Chondrocyte (in vitro differentiated cells): ENCODE data around the gene CHAT. TPM values are rescaled to one million over a fixed set of nuclear protein-coding genes. Genes with fewer than 3 reads are reported as not detected.

ENCODE experiments used
- DNase-seq: peaks from one replicate; pipeline ENCODE4 v3.0.0; 2021; ENCODE audit warnings: mixed read lengths, low spot score
- H3K27ac Mint-ChIP-seq: one replicate; pipeline ENCODE4 v1.8.0; 2021; ENCODE audit warnings: mild to moderate bottlenecking, moderate library complexity, mixed read lengths; ENCODE audit not compliant: unreplicated experiment
- H3K27me3 Mint-ChIP-seq: 2 replicates; pipeline ENCODE4 v1.8.0; 2021; ENCODE audit warnings: low read depth, mixed read lengths
- H3K36me3 Mint-ChIP-seq: 2 replicates; pipeline ENCODE4 v1.8.0; 2021; ENCODE audit warnings: low read depth, mixed read lengths
- H3K4me1 Mint-ChIP-seq: 2 replicates; pipeline ENCODE4 v1.8.0; 2021; ENCODE audit warnings: low read depth, mild to moderate bottlenecking, mixed read lengths
- H3K4me3 Mint-ChIP-seq: one replicate; pipeline ENCODE4 v1.8.0; 2021; ENCODE audit warnings: mild to moderate bottlenecking, moderate library complexity, mixed read lengths; ENCODE audit not compliant: unreplicated experiment
- H3K9me3 Mint-ChIP-seq: 2 replicates; pipeline ENCODE4 v1.8.0; 2021; ENCODE audit warnings: low read depth, mixed read lengths
- total RNA-seq: library from RNA; stranded (reverse); gene quantifications from 3 replicates; pipeline ENCODE4 v1.2.1, GENCODE V29; 2021
- TF ChIP-seq, protein P1 (sequence below): fragments of 200-600 bp; sonication (generic); IDR thresholded peaks from 2 replicates; pipeline ENCODE4 v1.5.0; 2021; ENCODE audit warnings: antibody characterized with exemption, mild to moderate bottlenecking, moderate library complexity

CHAT gene
- total RNA-seq, 1 donor from 2014 or later: not detected

DNA sequence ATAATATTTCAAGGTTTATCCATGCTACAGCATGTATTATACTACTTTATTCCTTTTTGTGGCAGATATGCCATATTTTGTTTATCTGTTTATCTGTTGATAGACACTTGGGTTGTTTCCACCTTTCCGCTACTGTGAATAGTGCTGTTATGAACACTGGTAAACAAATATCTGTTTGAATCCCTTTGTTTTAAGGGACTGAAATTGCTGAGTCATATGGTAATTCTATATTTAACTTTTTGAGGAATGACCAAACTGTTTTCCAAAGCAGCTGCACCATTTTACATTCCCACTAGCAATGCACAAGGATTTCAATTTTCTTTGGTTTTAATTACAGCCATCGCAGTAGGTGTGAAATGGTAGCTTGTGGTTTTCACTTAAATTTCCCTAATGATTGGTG, 69.0 kb downstream of the CHAT start:
- H3K27me3 Mint-ChIP-seq: peaks cover 41% of the 10 kb centered on the region
- H3K27ac Mint-ChIP-seq: no peak overlapping the region
- TF ChIP-seq, protein P1, sequence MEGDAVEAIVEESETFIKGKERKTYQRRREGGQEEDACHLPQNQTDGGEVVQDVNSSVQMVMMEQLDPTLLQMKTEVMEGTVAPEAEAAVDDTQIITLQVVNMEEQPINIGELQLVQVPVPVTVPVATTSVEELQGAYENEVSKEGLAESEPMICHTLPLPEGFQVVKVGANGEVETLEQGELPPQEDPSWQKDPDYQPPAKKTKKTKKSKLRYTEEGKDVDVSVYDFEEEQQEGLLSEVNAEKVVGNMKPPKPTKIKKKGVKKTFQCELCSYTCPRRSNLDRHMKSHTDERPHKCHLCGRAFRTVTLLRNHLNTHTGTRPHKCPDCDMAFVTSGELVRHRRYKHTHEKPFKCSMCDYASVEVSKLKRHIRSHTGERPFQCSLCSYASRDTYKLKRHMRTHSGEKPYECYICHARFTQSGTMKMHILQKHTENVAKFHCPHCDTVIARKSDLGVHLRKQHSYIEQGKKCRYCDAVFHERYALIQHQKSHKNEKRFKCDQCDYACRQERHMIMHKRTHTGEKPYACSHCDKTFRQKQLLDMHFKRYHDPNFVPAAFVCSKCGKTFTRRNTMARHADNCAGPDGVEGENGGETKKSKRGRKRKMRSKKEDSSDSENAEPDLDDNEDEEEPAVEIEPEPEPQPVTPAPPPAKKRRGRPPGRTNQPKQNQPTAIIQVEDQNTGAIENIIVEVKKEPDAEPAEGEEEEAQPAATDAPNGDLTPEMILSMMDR: no peak
- peaks cover 4% of the 10 kb centered on the region for H3K4me1 Mint-ChIP-seq
- DNase-seq: no peak
- H3K9me3 Mint-ChIP-seq: peaks cover 27% of the 10 kb centered on the region
- peaks cover 1% of the 10 kb centered on the region for H3K36me3 Mint-ChIP-seq
- no peak overlapping the region for H3K4me3 Mint-ChIP-seq

DNA sequence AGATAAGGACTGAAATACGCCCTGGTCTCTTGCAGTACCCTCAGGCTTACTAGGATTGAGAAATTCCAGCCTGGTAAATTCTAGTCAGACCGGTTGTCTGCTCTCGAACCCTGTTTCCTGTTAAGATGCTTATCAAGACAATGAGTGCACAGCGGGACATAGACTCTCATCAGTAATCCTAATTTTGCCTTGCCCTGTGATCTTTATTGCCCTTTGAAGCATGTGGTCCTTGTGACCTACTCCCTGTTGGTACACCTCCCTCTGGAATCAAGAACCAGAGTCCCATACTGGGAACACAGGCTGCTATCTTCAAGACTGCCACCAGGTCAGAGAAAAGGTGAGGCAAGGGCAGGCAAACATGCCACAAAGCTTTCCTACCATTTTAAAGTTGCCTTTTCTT, 72.8 kb downstream of the CHAT start:
- Mint-ChIP-seq H3K4me1 (no peaks in the 10 kb centered on the region), H3K9me3 (peaks cover 19% of the 10 kb centered on the region), H3K36me3 (no peaks in the 10 kb centered on the region), H3K4me3 (no peak overlapping the region), H3K27ac (no peak overlapping the region), H3K27me3 (peaks cover 51% of the 10 kb centered on the region)
- DNase-seq: no peak
- TF ChIP-seq, protein P1: no peak

DNA sequence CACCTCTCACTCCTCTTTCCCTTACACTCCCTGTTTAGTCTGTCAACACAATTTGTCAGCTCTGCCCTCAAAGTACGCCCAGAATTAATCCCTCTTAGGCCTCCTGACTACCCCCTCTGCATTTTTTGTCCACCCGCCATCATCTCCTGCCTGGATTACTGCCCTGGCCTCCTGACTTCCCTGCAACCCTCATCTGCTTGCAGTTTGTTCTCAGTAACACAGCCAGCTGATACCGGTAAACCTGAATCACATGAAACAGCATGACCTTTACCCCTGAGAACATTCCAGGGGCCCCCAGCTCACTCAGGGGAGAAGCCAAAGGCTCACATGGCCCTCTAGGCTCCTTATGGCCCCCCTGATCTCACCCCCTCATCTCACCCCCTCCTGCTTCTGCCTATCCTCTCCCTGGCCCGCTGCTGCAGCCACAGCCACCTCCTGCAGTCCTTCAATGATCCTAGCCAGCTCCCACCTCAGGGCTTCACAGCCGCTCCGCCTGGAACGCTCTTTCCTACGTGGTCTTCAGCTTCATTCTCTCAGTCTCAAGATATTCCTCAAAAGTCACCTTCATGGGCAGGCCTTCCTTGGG, 74.5 kb downstream of the CHAT start:
- TF ChIP-seq, protein P1: no peak
- Mint-ChIP-seq H3K4me1 (no peaks in the 10 kb centered on the region), H3K27ac (no peak overlapping the region), H3K36me3 (no peaks in the 10 kb centered on the region), H3K9me3 (peaks cover 14% of the 10 kb centered on the region), H3K4me3 (no peak overlapping the region), H3K27me3 (peaks cover 54% of the 10 kb centered on the region)
- no peak for DNase-seq

DNA sequence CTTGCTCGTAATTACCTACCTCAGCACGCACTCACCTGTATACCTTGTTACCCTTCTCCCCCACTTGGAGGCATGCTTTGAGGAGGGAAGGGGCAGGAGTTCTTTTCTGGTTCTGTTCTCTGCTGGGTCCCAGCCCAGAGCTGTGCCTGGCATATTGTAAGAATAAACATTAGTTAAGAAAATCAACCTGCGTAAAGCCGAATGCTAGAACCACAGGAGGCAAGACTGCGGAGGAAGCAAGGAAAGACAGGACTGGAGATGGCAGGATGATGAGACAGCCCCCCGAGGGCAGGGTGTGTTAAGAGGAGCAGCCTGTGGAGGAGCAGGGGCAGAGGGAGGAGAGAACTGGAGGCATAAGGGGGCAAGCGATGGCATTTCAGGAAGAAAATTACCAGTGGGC, 75.1 kb downstream of the CHAT start:
- peaks cover 54% of the 10 kb centered on the region for H3K27me3 Mint-ChIP-seq
- H3K27ac Mint-ChIP-seq: no peak overlapping the region
- H3K36me3 Mint-ChIP-seq: no peaks in the 10 kb centered on the region
- H3K4me3 Mint-ChIP-seq: no peak overlapping the region
- H3K4me1 Mint-ChIP-seq: no peaks in the 10 kb centered on the region
- H3K9me3 Mint-ChIP-seq: peaks cover 13% of the 10 kb centered on the region
- TF ChIP-seq, protein P1: no peak
- no peak for DNase-seq

DNA sequence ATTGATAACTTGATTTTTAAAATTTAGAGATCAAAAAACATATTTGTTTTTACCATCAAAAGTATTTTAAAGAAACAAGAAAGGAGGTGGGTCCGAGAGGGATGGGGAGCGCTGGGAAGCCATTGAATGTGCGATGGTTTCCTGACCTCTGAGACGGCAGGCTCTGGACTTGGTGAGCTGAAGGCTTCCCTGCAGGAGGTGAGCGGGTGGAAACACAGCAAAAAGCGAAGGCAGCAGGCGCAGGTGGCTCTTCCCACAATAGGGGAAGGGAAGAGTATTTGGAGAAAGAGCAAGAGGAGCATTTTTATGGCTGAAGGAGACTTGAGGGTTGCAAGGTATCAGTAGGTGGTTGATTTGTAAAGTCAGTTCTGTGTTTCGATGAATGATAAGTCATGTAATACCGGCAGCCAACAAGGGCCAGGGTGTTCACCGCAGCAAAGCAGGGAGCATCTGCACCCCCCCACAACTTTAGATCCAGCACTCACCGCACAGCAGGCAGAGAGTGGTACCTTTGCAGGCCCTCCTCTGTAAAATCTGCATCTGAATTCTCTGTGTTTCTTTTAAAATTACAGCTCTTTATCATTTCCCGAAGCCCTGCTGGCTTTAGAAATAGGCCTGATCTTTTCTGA, 76.2 kb downstream of the CHAT start:
- no peak for DNase-seq
- Mint-ChIP-seq H3K9me3 (peaks cover 13% of the 10 kb centered on the region), H3K36me3 (no peaks in the 10 kb centered on the region), H3K4me3 (no peak overlapping the region), H3K27me3 (peaks cover 48% of the 10 kb centered on the region), H3K27ac (no peak overlapping the region), H3K4me1 (no peaks in the 10 kb centered on the region)
- TF ChIP-seq, protein P1: no peak
